OCI-LY7 (cell line): ENCODE data around the gene NXN.

Source experiments
- CTCF ChIP-seq: fragments of 200-600 bp; sonication (generic); conservative IDR thresholded peaks from 2 replicates; pipeline ENCODE4 v1.5.1; 2014; ENCODE audit warnings: mild to moderate bottlenecking, antibody characterized with exemption, low read length, moderate library complexity, mixed read lengths
- EZH2phosphoT487 ChIP-seq: fragments of 200-600 bp; sonication (generic); IDR thresholded peaks from 2 replicates; pipeline ENCODE4 v1.6.1; 2018; ENCODE audit warnings: low read depth, borderline replicate concordance, mild to moderate bottlenecking, mixed run types, antibody characterized with exemption, low read length, moderate library complexity, mixed read lengths

GRCh38 chr17:883586-883962 lies 96.0 kb downstream of the NXN start:
- TF ChIP-seq CTCF: no peak
- TF ChIP-seq EZH2phosphoT487: no peak
